Lower leg skin (tissue), 4 donors: ENCODE results near the gene GDF2. TPM values are rescaled to one million over a fixed set of nuclear protein-coding genes. Genes with fewer than 3 reads are reported as not detected.

Experiments
- DNase-seq, 2 donors: peaks; one replicate each; pipeline ENCODE4 v3.0.0-alpha.2; 2019; ENCODE audit warnings: low spot score in 2 of 2
- H3K4me3 ChIP-seq: fragments of 200-600 bp; sonication (generic); 2 replicates; pipeline ENCODE4 v1.5.1; 2017; ENCODE audit warnings: mild to moderate bottlenecking, low read depth; ENCODE audit not compliant: poor library complexity, severe bottlenecking
- CTCF ChIP-seq, 3 donors: fragments of 450-650 bp; IDR thresholded peaks; one replicate each; pipeline ENCODE4 v1.5.1; 2016; ENCODE audit warnings: antibody characterized with exemption in 3 of 3, mild to moderate bottlenecking in 3 of 3, moderate library complexity in 2 of 3
- POLR2A ChIP-seq, 2 donors: fragments of 450-650 bp; IDR thresholded peaks; one replicate each; pipeline ENCODE4 v1.6.1; 2016 to 2017; ENCODE audit warnings: antibody characterized with exemption in 2 of 2, mild to moderate bottlenecking in 1 of 2, moderate library complexity in 1 of 2
- WGBS, 2 donors: methylation state at CpG; one replicate each; pipeline ENCODE4 v1.1.5; 2018; 5-methylcytosine and 5-hydroxymethylcytosine counted together
- intact Hi-C: fragments of 100-400 bp; cut with DNase I; formaldehyde crosslinking; loops from one replicate; pipeline ENCODE4 v1.15.0; 2023; ENCODE audit warnings: low total_unique reads
- total RNA-seq, 4 donors: library from RNA; depleted of rRNA; stranded (reverse); fragments of >200 nt; gene quantifications; one replicate each; pipeline ENCODE4 v1.1.0, GENCODE V29; 2016

The GDF2 gene
- total RNA-seq, 4 donors from 2014 or later: not detected

GRCh38 chr10:47314416-47314970, 7.8 kb upstream of the GDF2 start:
- no peak for TF ChIP-seq POLR2A (IDR thresholded peaks at IDR 0.05)
- TF ChIP-seq CTCF (IDR thresholded peaks at IDR 0.05): no peak
- DNase-seq: no peak
- H3K4me3 ChIP-seq: no peak overlapping the region
- 89 to 92% methylated on average over 9 of the region's 9 CpGs for WGBS, 2 donors
- intact Hi-C loops: loop anchor here (10.0 kb wide), 1 partner anchor 270 kb away; no protein-coding TSS in a partner anchor

- no peak for DNase-seq
- 89 to 92% methylated on average over 2 of the region's 2 CpGs for WGBS, 2 donors
- intact Hi-C loops: loop anchor here (10.0 kb wide), 1 partner anchor 271 kb away; no protein-coding TSS in a partner anchor
- no peak overlapping the region for H3K4me3 ChIP-seq
- TF ChIP-seq CTCF (IDR thresholded peaks at IDR 0.05) (no peak), POLR2A (IDR thresholded peaks at IDR 0.05) (no peak)
Measured at GRCh38 chr10:47315421-47315820, 6.8 kb upstream of the GDF2 start.

- no peak for DNase-seq
- intact Hi-C loops: loop anchor here (10.0 kb wide), 1 partner anchor 271 kb away; no protein-coding TSS in a partner anchor
- TF ChIP-seq CTCF (IDR thresholded peaks at IDR 0.05) (no peak), POLR2A (IDR thresholded peaks at IDR 0.05) (no peak)
- no peak overlapping the region for H3K4me3 ChIP-seq
- 75 to 79% methylated on average over 5 of the region's 5 CpGs for WGBS, 2 donors
Measured at GRCh38 chr10:47316131-47316530, 6.1 kb upstream of the GDF2 start.

GRCh38 chr10:47317251-47317650, 5.0 kb upstream of the GDF2 start:
- H3K4me3 ChIP-seq: no peak overlapping the region
- intact Hi-C loops: loop anchor here (10.0 kb wide), 1 partner anchor 272 kb away; no protein-coding TSS in a partner anchor
- DNase-seq: no peak
- TF ChIP-seq POLR2A (IDR thresholded peaks at IDR 0.05) (no peak), CTCF (IDR thresholded peaks at IDR 0.05) (no peak)
- 39 to 73% methylated on average over 4 of the region's 4 CpGs for WGBS, 2 donors

- no peak for TF ChIP-seq POLR2A (IDR thresholded peaks at IDR 0.05)
- TF ChIP-seq CTCF (IDR thresholded peaks at IDR 0.05): no peak
- intact Hi-C loops: loop anchor here (10.0 kb wide), 1 partner anchor 274 kb away; no protein-coding TSS in a partner anchor
- peak in 1 of 2 donors; percentile 70 for DNase-seq
- H3K4me3 ChIP-seq: no peak overlapping the region
- WGBS, 2 donors: 83 to 91% methylated on average over 9 of the region's 9 CpGs
Measured at GRCh38 chr10:47318706-47319105, 3.5 kb upstream of the GDF2 start.

GRCh38 chr10:47319784-47320183, 2.5 kb upstream of the GDF2 start:
- TF ChIP-seq POLR2A (IDR thresholded peaks at IDR 0.05) (no peak), CTCF (IDR thresholded peaks at IDR 0.05) (no peak)
- 88 to 93% methylated on average over 8 of the region's 8 CpGs for WGBS, 2 donors
- no peak overlapping the region for H3K4me3 ChIP-seq
- peak in 1 of 2 donors; percentile 39 for DNase-seq
- intact Hi-C loops: loop anchor here (10.0 kb wide), 1 partner anchor 275 kb away; no protein-coding TSS in a partner anchor
